Measurements from ENCODE around the gene ZNF217. TPM values are rescaled to one million over a fixed set of nuclear protein-coding genes. Genes with fewer than 3 reads are reported as not detected.

ZNF217 gene
- total and polyA plus RNA-seq, 2 donors (not counting 3 experiments of a cell fraction or from before 2014, with no cell fraction given) = 5.8 to 31.7 TPM

DNA sequence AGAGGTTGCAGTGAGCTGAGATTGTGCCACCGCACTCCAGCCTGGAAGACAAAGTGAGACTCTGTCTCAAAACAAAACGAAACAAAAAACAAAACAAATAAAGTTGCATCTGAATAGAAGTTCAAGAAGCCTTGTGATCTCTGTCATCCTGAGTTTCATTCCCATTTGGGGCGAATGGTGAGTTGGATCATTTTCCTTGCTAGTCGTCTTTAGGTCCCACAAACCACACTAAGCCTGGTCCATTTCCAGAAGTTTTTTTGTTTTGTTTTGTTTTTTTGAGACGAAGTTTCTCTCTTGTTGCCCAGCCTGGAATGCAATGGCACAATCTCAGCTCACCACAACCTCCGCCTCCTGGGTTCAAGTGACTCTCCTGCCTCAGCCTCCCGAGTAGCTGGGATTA is 33.8 kb downstream of the ZNF217 start:
- Histone ChIP-seq H3K36me3 (ENCODE audit: control insufficient read depth in 2 of 2, extremely low read depth in 1 of 2, insufficient read depth in 2 of 2, low read length in 2 of 2) (no peaks in the 10 kb centered on the region), H3K4me3 (replicated peaks in 1 of 3; ENCODE audit: insufficient read depth in 1 of 3, low read depth in 1 of 3, low read length in 3 of 3) (no peak overlapping the region), H3K9me1 (replicated peaks; ENCODE audit: control insufficient read depth, extremely low read depth, insufficient read depth, low read length) (no peaks in the 10 kb centered on the region), H3K27me3 (ENCODE audit: control insufficient read depth in 2 of 2, insufficient read depth in 2 of 2, low read length in 2 of 2) (no peaks in the 10 kb centered on the region), H2AFZ (ENCODE audit: low read depth, low read length) (no peak overlapping the region), H3K4me2 (ENCODE audit: insufficient read depth, low read length) (no peak overlapping the region), H3K79me2 (ENCODE audit: control insufficient read depth, insufficient read depth, low read length) (no peaks in the 10 kb centered on the region), H4K20me1 (replicated peaks; ENCODE audit: control insufficient read depth, extremely low read depth, insufficient read depth, low read length) (no peaks in the 10 kb centered on the region), H3K4me1 (ENCODE audit: control insufficient read depth, extremely low read depth, insufficient read depth, low read length) (no peaks in the 10 kb centered on the region), H3K27ac (ENCODE audit: insufficient read depth, low read depth, low read length) (no peak overlapping the region), H3K9ac (replicated peaks; ENCODE audit: extremely low read depth, insufficient read depth, low read length) (no peak overlapping the region), H3K9me3 (replicated peaks; ENCODE audit: control insufficient read depth, insufficient read depth, low read length) (no peaks in the 10 kb centered on the region)
- no TSS peak for BruUV-seq (replicated peaks)
- dilution Hi-C loops (cut with MboI; ENCODE audit: extremely low pct_ligation_motif_present, low sequenced_read_pairs) = no loop called here
- FAIRE-seq = no peak
- intact Hi-C loops (cut with micrococcal nuclease) = no loop called here
- ChIA-PET CTCF (no interaction called here), POLR2A (no interaction called here)
- DNase-seq (ENCODE audit: low read depth, low spot score) = no peak
- TF ChIP-seq GATA2 (IDR thresholded peaks at IDR 0.05; ENCODE audit: insufficient read depth, insufficient read length, low read depth, low read length) (no peak), FOS (IDR thresholded peaks at IDR 0.05; ENCODE audit: borderline replicate concordance, insufficient read depth, low read length) (no peak), JUN (IDR thresholded peaks at IDR 0.05; ENCODE audit: borderline replicate concordance, insufficient read depth, insufficient read length, low read depth) (no peak), POLR2AphosphoS5 (IDR thresholded peaks at IDR 0.05; ENCODE audit: insufficient read depth, low read depth, low read length) (no peak), POLR2A (IDR thresholded peaks at IDR 0.05; ENCODE audit: low read depth, low read length) (no peak)
- TF ChIP-seq, protein P1, sequence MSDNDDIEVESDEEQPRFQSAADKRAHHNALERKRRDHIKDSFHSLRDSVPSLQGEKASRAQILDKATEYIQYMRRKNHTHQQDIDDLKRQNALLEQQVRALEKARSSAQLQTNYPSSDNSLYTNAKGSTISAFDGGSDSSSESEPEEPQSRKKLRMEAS (IDR thresholded peaks at IDR 0.05; ENCODE audit: insufficient read depth, insufficient read length) = no peak

DNA sequence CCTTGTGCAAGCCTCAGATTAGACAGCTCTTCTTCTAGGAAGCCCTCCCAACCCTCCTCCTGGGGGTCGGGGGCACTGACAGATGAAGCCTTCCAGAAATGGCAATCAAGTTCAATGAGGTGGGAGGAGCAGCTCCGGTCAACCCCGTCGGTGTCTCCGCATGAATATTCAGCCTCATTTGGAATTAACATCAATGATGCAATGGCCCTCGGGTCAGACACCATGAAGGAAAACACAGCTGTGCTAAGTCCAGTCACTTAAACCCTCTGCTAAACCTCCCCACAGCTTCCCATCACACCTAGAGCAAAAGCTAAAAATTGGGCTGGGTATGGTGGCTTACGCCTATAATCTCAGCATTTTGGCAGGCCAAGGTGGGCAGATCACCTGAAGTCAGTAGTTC is 36.5 kb downstream of the ZNF217 start:
- Histone ChIP-seq H3K9ac (replicated peaks; ENCODE audit: extremely low read depth, insufficient read depth, low read length) (no peak overlapping the region), H3K4me3 (replicated peaks in 1 of 3; ENCODE audit: insufficient read depth in 1 of 3, low read depth in 1 of 3, low read length in 3 of 3) (no peak overlapping the region), H3K27ac (ENCODE audit: insufficient read depth, low read depth, low read length) (no peak overlapping the region), H3K79me2 (ENCODE audit: control insufficient read depth, insufficient read depth, low read length) (no peaks in the 10 kb centered on the region), H3K36me3 (ENCODE audit: control insufficient read depth in 2 of 2, extremely low read depth in 1 of 2, insufficient read depth in 2 of 2, low read length in 2 of 2) (no peaks in the 10 kb centered on the region), H3K4me2 (ENCODE audit: insufficient read depth, low read length) (no peak overlapping the region), H4K20me1 (replicated peaks; ENCODE audit: control insufficient read depth, extremely low read depth, insufficient read depth, low read length) (no peaks in the 10 kb centered on the region), H2AFZ (ENCODE audit: low read depth, low read length) (no peak overlapping the region), H3K9me3 (replicated peaks; ENCODE audit: control insufficient read depth, insufficient read depth, low read length) (no peaks in the 10 kb centered on the region), H3K9me1 (replicated peaks; ENCODE audit: control insufficient read depth, extremely low read depth, insufficient read depth, low read length) (no peaks in the 10 kb centered on the region), H3K4me1 (ENCODE audit: control insufficient read depth, extremely low read depth, insufficient read depth, low read length) (no peaks in the 10 kb centered on the region), H3K27me3 (ENCODE audit: control insufficient read depth in 2 of 2, insufficient read depth in 2 of 2, low read length in 2 of 2) (no peaks in the 10 kb centered on the region)
- ChIA-PET POLR2A (no interaction called here), CTCF (interaction anchor here (1.7 to 3.1 kb wide), 2 partner anchors 9 to 383 kb away, joined by 6 to 13 read pairs; no protein-coding TSS in a partner anchor)
- BruUV-seq (replicated peaks) = no TSS peak
- dilution Hi-C loops (cut with MboI; ENCODE audit: extremely low pct_ligation_motif_present, low sequenced_read_pairs) (no loop called here), intact Hi-C loops (cut with micrococcal nuclease) (no loop called here)
- no peak for FAIRE-seq
- TF ChIP-seq EZH2 (IDR thresholded peaks at IDR 0.05; ENCODE audit: borderline replicate concordance, low read depth, low read length, severe bottlenecking) = no peak
- no peak for TF ChIP-seq GATA2 (IDR thresholded peaks at IDR 0.05; ENCODE audit: insufficient read depth, insufficient read length, low read depth, low read length)
- TF ChIP-seq, protein P1 (IDR thresholded peaks at IDR 0.05; ENCODE audit: insufficient read depth, insufficient read length) = no peak
- TF ChIP-seq JUN (IDR thresholded peaks at IDR 0.05; ENCODE audit: borderline replicate concordance, insufficient read depth, insufficient read length, low read depth) = no peak
- no peak for TF ChIP-seq POLR2AphosphoS5 (IDR thresholded peaks at IDR 0.05; ENCODE audit: insufficient read depth, low read depth, low read length)
- no peak for TF ChIP-seq POLR2A (IDR thresholded peaks at IDR 0.05; ENCODE audit: low read depth, low read length)
- no peak for TF ChIP-seq MYC (IDR thresholded peaks at IDR 0.05; ENCODE audit: low read depth, low read length)
- no peak for TF ChIP-seq FOS (IDR thresholded peaks at IDR 0.05; ENCODE audit: borderline replicate concordance, insufficient read depth, low read length)
- TF ChIP-seq, protein P2, sequence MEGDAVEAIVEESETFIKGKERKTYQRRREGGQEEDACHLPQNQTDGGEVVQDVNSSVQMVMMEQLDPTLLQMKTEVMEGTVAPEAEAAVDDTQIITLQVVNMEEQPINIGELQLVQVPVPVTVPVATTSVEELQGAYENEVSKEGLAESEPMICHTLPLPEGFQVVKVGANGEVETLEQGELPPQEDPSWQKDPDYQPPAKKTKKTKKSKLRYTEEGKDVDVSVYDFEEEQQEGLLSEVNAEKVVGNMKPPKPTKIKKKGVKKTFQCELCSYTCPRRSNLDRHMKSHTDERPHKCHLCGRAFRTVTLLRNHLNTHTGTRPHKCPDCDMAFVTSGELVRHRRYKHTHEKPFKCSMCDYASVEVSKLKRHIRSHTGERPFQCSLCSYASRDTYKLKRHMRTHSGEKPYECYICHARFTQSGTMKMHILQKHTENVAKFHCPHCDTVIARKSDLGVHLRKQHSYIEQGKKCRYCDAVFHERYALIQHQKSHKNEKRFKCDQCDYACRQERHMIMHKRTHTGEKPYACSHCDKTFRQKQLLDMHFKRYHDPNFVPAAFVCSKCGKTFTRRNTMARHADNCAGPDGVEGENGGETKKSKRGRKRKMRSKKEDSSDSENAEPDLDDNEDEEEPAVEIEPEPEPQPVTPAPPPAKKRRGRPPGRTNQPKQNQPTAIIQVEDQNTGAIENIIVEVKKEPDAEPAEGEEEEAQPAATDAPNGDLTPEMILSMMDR (IDR thresholded peaks at IDR 0.05; ENCODE audit: extremely low read depth in 1 of 2, insufficient read depth in 1 of 2, low read depth in 1 of 2, low read length in 2 of 2) = no peak
- DNase-seq (ENCODE audit: low read depth, low spot score) = no peak

All from endothelial cell of umbilical vein (primary cell).